Neural cell (in vitro differentiated cells): Measurements from ENCODE around the gene SLC44A1. TPM values are rescaled to one million over a fixed set of nuclear protein-coding genes. Genes with fewer than 3 reads are reported as not detected.

Source experiments
- H2AFZ ChIP-seq: fragments of 200-600, 300-800 bp; sonication (generic), shearing (Covaris generic); 2 replicates; pipeline ENCODE4 v1.6.0; 2014; ENCODE audit warnings: low read depth, mild to moderate bottlenecking, antibody characterized with exemption, low read length, moderate library complexity
- H3F3A ChIP-seq: fragments of 200-600 bp; shearing (Covaris generic); 2 replicates; pipeline ENCODE4 v1.6.1; 2016; ENCODE audit warnings: mild to moderate bottlenecking, moderate library complexity, mixed read lengths, antibody characterized with exemption, low read length; ENCODE audit not compliant: insufficient read depth, poor library complexity, severe bottlenecking
- H3K27ac ChIP-seq: fragments of 200-600, 300-800 bp; sonication (generic), shearing (Covaris generic); 2 replicates; pipeline ENCODE4 v1.5.1; 2014; ENCODE audit warnings: mild to moderate bottlenecking, low read length, moderate library complexity
- H3K27me3 ChIP-seq: fragments of 300-800, 200-600 bp; sonication (generic), shearing (Covaris generic); 2 replicates; pipeline ENCODE4 v1.6.0; 2014; ENCODE audit warnings: mild to moderate bottlenecking, low read depth, low read length, moderate library complexity; ENCODE audit not compliant: insufficient read depth
- H3K36me3 ChIP-seq: fragments of 300-800, 200-600 bp; sonication (generic), shearing (Covaris generic); 2 replicates; pipeline ENCODE4 v1.5.1; 2014; ENCODE audit warnings: mild to moderate bottlenecking, antibody characterized with exemption, low read length, moderate library complexity; ENCODE audit not compliant: insufficient read depth
- H3K4me2 ChIP-seq: fragments of 300-800, 200-600 bp; sonication (generic), shearing (Covaris generic); 2 replicates; pipeline ENCODE4 v1.6.0; 2014; ENCODE audit warnings: mild to moderate bottlenecking, low read length
- H3K4me3 ChIP-seq: fragments of 300-800, 200-600 bp; sonication (generic), shearing (Covaris generic); 2 replicates; pipeline ENCODE4 v1.5.1; 2014; ENCODE audit warnings: mild to moderate bottlenecking, low read length, moderate library complexity
- H3K79me2 ChIP-seq: fragments of 200-600 bp; shearing (Covaris generic); replicated peaks from 2 replicates; pipeline ENCODE4 v1.6.0; 2014; ENCODE audit warnings: mild to moderate bottlenecking, low read length, moderate library complexity; ENCODE audit not compliant: insufficient read depth
- H3K9ac ChIP-seq: fragments of 300-800, 200-600 bp; sonication (generic), shearing (Covaris generic); 2 replicates; pipeline ENCODE4 v1.6.1; 2016; ENCODE audit warnings: mild to moderate bottlenecking, low read length, mixed read lengths
- H3K9me2 ChIP-seq: fragments of 200-600 bp; shearing (Covaris generic); 2 replicates; pipeline ENCODE4 v1.6.1; 2016; ENCODE audit warnings: mild to moderate bottlenecking, low read length, mixed read lengths; ENCODE audit not compliant: insufficient read depth
- H3K9me3 ChIP-seq: fragments of 200-600, 300-800 bp; sonication (generic), shearing (Covaris generic); 2 replicates; pipeline ENCODE4 v1.6.1; 2016; ENCODE audit warnings: mild to moderate bottlenecking, mixed run types, low read length, moderate library complexity, mixed read lengths
- H4K20me1 ChIP-seq: fragments of 200-600 bp; shearing (Covaris generic); 2 replicates; pipeline ENCODE4 v1.6.1; 2016; ENCODE audit warnings: mild to moderate bottlenecking, mixed run types; ENCODE audit not compliant: insufficient read depth
- CTCF ChIP-seq: fragments of 450-650 bp; IDR thresholded peaks from 2 replicates; pipeline ENCODE4 v1.5.1; 2014; ENCODE audit warnings: antibody characterized with exemption, mild to moderate bottlenecking, moderate library complexity; ENCODE audit not compliant: poor library complexity, severe bottlenecking
- EP300 ChIP-seq: fragments of 450-650 bp; conservative IDR thresholded peaks from 2 replicates; pipeline ENCODE4 v1.6.1; 2014; ENCODE audit warnings: antibody characterized with exemption, mild to moderate bottlenecking, moderate library complexity; ENCODE audit not compliant: poor library complexity, severe bottlenecking
- EZH2 ChIP-seq: fragments of 200-600, 300-800 bp; shearing (Covaris generic), sonication (generic); IDR thresholded peaks from 2 replicates; pipeline ENCODE4 v1.6.1; 2014; ENCODE audit warnings: antibody characterized with exemption, low read length, borderline replicate concordance, mild to moderate bottlenecking; ENCODE audit not compliant: insufficient read depth, poor library complexity, severe bottlenecking
- MXI1 ChIP-seq: fragments of 450-650 bp; conservative IDR thresholded peaks from 2 replicates; pipeline ENCODE4 v1.6.1; 2014; ENCODE audit warnings: antibody characterized with exemption, mild to moderate bottlenecking; ENCODE audit not compliant: poor library complexity, severe bottlenecking
- POLR2AphosphoS5 ChIP-seq: IDR thresholded peaks from 2 replicates; pipeline ENCODE4 v1.6.1; 2012
- RAD21 ChIP-seq: fragments of 450-650 bp; conservative IDR thresholded peaks from 2 replicates; pipeline ENCODE4 v1.6.1; 2014; ENCODE audit warnings: antibody characterized with exemption, mild to moderate bottlenecking, moderate library complexity
- REST ChIP-seq: IDR thresholded peaks from 2 replicates; pipeline ENCODE4 v1.6.1; 2012; ENCODE audit warnings: borderline replicate concordance
- SMC3 ChIP-seq: fragments of 450-650 bp; conservative IDR thresholded peaks from 2 replicates; pipeline ENCODE4 v1.6.1; 2014; ENCODE audit warnings: antibody characterized with exemption, mild to moderate bottlenecking, moderate library complexity; ENCODE audit not compliant: poor library complexity
- TAF1 ChIP-seq: IDR thresholded peaks from 2 replicates; pipeline ENCODE4 v1.6.1; 2012; ENCODE audit warnings: low read depth
- polyA plus RNA-seq: library from polyadenylated mRNA; depleted of rRNA; stranded (reverse); fragments of >200 nt; gene quantifications from 2 replicates; pipeline ENCODE4 v1.2.3, GENCODE V29; 2014

SLC44A1 gene
- polyA plus RNA-seq, 1 donor from 2014 or later, result 3.9 TPM

- H2AFZ ChIP-seq, result no peak overlapping the region
Measured at GRCh38 chr9:105484226-105484625, 239.8 kb downstream of the SLC44A1 start.

GRCh38 chr9:105485131-105485530, 240.7 kb downstream of the SLC44A1 start:
- no peak overlapping the region for H2AFZ ChIP-seq
- no peaks in the 10 kb centered on the region for H3K9me3 ChIP-seq
- no peak overlapping the region for H3K9ac ChIP-seq
- no peaks in the 10 kb centered on the region for H3K79me2 ChIP-seq
- no peak overlapping the region for H3K4me2 ChIP-seq
- H3F3A ChIP-seq, result no peaks in the 10 kb centered on the region
- no peak for TF ChIP-seq RAD21
- TF ChIP-seq POLR2AphosphoS5, result no peak
- TF ChIP-seq MXI1, result no peak
- TF ChIP-seq REST, result no peak
- TF ChIP-seq SMC3, result no peak
- no peak for TF ChIP-seq TAF1
- no peak for TF ChIP-seq EZH2
- no peaks in the 10 kb centered on the region for H4K20me1 ChIP-seq
- peaks cover 6% of the 10 kb centered on the region for H3K36me3 ChIP-seq
- H3K27ac ChIP-seq, result no peak overlapping the region
- no peaks in the 10 kb centered on the region for H3K9me2 ChIP-seq
- H3K27me3 ChIP-seq, result no peaks in the 10 kb centered on the region
- H3K4me3 ChIP-seq, result no peak overlapping the region

More at GRCh38 chr9:105484226-105484625, 239.8 kb downstream of the SLC44A1 start:
- no peak for TF ChIP-seq EP300
- no peak for TF ChIP-seq REST
- TF ChIP-seq EZH2, result no peak
- TF ChIP-seq CTCF, result no peak
- Histone ChIP-seq H3K4me2 (no peak overlapping the region), H3K9me3 (no peaks in the 10 kb centered on the region), H3K27ac (no peak overlapping the region), H3K9me2 (no peaks in the 10 kb centered on the region), H3F3A (no peaks in the 10 kb centered on the region), H3K9ac (no peak overlapping the region), H3K27me3 (no peaks in the 10 kb centered on the region), H3K79me2 (no peaks in the 10 kb centered on the region), H3K36me3 (peaks cover 6% of the 10 kb centered on the region), H4K20me1 (no peaks in the 10 kb centered on the region), H3K4me3 (no peak overlapping the region)

Other genes starting within 250 kb of the SLC44A1 start
- gene FSD1L, start 203.4 kb downstream of the SLC44A1 start, polyA plus RNA-seq, result 38.5 and 42.8 TPM in 2 replicates